GM21528 (cell line): ENCODE results near the gene THADA.
"Not testable (repeated sequence)": the region's sequence is repeated elsewhere in the genome, so short reads cannot be mapped to it uniquely, and the experiment has no call there.

Source experiments
- ATAC-seq: cut with Tn5 transposase; IDR thresholded peaks from one replicate; pipeline ENCODE4 v1.9.1; 2021; ENCODE audit warnings: mild to moderate bottlenecking, moderate library complexity; ENCODE audit not compliant: unreplicated experiment, low FRiP score

The THADA gene

DNA sequence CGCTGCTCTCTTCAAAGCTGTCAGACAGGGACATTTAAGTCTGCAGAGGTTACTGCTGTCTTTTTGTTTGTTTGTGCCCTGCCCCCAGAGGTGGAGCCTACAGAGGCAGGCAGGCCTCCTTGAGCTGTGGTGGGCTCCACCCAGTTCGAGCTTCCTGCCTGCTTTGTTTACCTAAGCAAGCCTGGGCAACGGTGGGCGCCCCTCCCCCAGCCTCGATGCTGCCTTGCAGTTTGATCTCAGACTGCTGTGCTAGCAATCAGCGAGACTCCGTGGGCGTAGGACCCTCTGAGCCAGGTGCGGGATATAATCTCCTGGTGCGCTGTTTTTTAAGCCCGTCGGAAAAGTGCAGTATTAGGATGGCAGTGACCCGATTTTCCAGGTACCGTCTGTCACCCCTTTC lies 47.5 kb downstream of the THADA start:
- not testable (repeated sequence) for ATAC-seq

DNA sequence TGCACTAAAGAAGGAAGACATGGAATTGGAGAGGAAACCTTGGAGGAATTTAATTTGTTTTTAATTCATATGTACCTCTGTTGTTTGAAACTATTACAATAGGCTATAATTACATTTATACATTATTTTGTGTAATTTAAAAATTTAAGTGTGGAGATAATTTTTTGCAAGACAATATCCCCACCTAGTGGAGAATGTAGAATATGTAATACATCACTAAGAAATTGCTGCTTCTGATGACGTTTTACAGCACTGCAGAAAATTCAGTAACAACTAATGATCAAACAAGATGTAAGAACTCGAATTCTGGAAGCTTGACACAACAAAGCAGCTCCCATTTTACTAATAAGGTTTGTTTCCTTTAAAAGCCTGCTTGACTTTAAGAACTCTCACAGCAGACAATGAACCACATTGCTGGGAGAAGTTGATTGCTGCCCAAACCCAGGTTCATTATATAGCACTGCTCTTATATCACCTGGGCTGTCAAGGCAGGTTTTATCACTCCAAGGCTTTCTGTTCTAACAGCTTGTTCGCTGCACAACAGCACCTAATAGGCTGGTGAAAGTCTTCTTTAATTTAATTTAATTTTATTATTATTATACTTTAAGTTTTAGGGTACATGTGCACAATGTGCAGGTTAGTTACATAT lies 53.4 kb downstream of the THADA start:
- no peak for ATAC-seq

DNA sequence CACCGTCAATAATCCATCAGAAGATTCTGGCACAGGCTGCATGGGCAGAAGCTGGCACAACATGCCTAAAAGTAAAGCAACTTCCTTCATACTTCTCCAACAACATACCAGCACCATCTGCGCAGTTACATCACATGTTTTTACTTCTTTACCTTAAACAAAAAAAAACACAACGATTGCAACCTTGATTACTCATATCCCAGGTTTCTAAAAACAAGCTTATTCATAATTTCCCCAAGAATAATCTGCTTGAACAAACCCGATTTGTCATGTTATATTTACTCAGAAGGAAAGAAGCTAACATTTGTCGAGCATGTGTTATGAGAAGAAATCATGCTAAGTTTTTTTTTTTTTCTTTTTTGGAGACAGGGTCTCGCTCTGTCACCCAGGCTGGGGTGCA lies 54.7 kb downstream of the THADA start:
- ATAC-seq = no peak

DNA sequence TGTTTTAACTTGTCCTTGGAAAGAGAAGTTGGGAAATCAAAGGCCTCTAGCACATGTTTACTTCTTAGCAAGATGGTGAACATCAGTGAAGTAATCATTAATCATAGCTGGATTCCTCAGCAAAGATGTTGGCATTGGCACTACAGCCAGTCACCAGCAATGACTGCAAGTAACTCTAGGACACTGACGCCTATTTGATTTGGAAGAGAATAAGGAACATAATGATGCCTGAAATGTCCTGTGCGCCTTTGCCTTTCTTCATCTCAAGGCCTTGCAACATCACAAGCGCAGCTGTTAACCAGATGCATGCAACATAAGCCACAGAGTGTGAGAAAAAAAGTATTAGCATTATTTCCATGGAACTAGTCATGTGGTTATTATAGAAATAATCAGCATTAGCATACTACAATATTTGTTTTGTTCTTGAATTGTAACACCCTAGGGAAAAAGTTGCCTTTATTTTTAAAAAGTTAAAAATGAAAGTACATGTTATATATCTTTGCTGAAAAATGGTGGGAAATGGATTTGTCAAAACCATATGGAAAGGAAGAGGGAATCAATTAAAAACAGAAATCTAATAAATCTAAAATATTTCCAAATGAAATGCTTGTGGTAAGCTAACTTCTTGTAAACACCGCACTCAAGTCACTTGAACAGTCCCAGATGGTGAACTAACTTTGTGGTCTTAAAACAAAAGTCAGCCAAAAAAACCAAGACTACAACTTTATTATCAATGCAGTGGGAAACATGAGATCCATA lies 55.6 kb downstream of the THADA start:
- no peak for ATAC-seq

DNA sequence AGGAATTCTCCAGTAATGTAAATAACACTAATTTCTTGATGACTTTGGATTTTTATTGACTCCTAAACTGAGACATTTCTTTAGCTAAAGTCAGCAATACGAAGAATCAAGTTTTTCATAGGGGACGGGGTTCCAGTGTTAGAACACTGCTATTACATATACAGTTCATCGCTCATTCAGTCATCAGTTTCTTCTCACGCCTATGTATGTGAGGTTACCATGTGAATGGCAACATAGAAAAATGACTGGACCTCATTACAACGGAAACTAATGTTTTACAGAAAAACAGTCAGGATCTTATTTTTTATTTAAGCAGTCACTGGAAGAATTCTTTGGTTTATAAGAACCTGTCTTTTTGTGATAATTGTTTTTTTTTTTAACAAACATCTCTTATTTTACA lies 56.4 kb downstream of the THADA start:
- no peak for ATAC-seq

DNA sequence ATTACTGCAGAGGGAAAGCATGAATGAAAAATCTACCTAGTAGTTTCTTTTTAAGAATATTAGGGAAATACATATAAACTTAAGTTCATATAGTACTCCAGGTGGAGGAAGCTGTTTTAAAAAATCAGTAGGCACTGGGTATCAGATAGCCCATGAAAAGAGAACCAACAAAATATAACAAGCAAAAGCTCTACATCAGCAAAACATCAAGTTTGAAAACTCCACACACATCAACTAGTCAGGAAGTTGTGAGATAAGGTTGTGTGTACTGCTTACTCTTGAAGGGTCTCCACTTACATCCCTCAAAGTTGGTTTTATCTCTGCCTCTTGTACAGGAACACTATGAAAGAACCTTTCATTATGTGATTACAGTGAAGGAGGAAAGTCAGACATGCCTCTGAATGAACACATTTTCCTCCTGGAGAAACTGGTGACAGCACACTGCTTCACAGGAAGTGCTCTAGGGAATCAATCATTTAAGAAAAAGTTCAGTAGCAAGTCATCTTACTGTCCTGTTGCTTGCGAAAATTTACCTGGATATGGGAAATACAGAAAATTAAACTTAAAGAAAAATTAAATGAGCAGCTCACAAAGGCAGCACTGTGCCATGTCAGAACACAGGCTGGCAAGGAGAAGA lies 57.7 kb downstream of the THADA start:
- ATAC-seq = no peak

DNA sequence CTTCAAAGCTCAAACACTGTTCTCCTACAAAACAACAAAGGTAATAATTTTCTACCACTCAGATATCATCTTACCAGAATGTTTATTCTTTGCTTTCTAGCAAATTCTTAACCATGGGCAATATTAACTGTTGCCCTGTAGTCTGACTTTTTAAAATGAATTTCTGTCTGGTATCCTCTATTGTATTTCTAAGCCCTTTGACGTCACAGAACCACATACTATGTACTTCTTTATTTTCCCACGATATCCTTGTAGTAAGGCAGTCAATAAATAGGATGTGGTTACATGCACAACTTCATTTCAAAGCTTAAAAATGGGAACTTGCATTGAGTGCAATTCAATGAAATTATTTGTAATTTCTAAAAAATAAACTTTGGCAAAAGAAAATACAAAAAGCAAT lies 58.7 kb downstream of the THADA start:
- no peak for ATAC-seq

DNA sequence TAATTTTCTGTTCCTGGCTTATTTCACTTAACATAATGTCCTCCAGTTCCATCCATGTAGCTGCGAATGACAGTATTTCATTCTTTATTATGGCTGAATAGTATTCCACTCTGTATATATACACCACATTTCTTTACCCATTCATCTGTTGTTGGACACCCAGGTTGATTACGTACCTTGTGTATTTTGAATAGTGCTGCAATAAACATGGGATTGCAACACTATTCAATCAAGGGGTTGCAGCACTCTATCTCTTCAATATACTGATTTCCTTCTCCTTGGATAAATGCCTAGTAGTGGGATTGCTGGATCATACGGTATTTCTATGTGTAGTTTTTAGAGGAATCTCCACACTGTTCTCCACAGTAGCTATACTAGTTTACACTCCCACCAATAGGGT lies 61.3 kb downstream of the THADA start:
- no peak for ATAC-seq

DNA sequence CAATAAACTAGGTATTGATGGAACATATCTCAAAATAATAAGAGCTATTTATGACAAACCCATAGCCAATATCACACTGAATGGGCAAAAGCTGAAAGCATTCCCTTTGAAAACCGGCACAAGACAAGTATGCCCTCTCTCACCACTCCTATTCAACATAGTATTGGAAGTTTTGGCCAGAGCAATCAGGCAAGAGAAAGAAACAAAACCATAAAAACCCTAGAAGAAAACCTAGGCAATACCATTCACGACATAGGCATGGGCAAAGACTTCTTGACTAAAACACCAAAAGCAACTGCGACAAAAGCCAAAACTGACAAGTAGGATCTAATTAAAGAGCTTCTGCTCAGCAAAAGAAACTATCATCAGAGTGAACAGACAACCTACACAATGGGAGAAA lies 63.3 kb downstream of the THADA start:
- ATAC-seq = not testable (repeated sequence)

DNA sequence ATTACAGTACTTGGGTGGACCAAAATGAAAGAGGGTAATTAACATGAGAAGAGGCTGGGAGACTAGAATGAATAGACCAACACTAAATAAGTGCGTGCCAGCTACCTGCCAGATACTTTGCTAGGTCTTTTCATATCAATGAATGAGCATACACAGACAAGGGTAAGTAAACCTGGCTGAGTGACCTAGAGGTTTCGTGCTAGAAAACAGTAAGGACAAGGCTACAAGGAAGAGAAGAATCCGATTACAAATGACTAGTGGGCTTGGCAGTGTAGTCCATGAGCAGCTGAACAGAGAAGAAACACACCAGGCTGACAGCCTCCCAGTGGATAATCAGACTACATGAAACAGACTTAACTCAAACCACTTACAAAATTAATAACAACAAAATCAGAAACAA lies 64.6 kb downstream of the THADA start:
- ATAC-seq = no peak

DNA sequence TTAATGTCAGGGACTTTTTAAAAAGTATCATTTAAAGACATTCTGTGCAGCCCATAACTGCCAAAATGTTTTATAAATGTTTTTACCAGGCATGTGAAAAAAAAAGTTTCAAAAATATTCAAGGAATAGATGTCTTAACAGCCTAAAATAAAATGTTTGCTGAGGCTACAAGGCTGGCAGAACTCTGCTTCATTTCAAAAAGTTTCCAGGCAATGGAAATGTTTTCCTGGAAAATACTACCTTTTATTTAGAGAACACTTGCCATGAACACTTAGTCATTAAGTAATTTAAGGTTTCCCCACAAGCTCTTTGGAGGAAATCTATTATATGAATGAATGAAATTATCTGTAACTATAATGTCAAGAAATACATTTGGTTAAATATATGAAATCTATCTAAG lies 68.8 kb downstream of the THADA start:
- no peak for ATAC-seq

DNA sequence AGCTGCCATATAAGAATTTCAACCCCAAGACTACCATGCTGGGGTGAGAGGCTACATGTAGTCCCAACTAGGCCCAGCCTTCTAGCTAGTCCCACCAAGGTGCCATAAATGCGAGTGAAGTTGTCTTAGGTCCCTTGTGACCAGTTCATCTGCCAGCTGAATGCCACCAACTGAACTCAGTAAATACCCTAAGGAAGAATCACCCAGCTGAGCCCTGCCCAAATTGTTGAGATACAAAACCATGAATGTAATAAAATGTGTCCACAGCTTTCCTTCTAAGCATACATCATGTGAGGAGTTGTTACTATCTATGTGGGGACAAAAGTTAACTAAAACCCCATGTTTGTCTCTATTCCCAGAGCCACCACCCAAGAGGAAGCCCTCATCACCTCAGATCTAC lies 70.3 kb downstream of the THADA start:
- ATAC-seq = no peak

DNA sequence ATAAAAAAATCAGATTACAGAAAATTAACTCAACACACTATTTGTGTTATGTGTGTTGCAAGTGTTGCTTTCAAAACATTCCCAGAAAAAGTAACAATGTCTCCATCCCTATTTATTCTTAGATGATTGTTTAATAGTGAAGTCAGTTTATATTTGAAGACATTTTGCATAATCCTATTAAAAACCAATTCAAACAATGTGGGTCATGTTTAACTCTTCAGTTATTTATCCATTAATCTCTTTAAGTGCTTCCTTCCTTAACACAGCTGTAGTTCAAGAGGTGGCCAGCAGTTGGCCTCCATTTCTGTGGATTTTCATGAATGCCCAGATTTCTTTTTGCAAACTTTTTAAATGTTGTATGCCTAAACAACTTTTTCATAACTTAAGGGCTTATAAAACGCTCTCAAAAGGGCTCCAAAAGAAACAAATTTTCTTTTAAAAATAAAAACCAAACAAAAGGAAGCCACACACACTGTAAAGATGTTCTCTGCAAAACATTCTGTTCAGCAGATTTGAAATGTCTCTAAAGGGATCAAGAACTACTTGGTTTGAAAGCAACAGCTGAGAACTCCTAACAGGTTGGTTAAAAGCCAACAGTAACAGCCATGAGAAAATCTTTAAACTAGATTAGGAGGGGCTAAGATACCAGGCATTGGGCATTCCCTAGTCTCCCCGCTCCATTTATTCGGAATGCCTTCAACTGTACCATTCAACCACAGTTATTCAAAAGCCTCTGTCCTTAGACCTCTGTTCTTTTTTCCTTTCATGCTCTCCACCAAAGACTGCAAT lies 71.5 kb downstream of the THADA start:
- no peak for ATAC-seq

DNA sequence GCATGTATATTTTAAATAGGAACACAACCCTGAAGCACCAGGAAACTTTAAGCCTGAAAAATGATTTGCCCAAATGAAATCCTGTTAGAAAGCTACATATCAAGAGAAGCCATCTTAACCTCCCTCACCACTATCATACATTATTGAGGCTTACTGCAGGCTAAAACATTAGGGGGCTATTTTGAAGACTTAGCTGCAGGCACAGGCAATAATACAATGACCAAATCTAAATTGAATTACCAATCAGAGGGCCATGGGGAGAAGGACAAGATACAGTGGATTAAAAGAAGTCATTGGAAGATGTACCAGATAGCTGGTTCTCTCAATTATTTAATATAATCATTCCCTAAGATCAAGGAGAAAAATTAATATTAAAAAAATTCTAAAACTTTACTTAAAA lies 73.7 kb downstream of the THADA start:
- no peak for ATAC-seq

DNA sequence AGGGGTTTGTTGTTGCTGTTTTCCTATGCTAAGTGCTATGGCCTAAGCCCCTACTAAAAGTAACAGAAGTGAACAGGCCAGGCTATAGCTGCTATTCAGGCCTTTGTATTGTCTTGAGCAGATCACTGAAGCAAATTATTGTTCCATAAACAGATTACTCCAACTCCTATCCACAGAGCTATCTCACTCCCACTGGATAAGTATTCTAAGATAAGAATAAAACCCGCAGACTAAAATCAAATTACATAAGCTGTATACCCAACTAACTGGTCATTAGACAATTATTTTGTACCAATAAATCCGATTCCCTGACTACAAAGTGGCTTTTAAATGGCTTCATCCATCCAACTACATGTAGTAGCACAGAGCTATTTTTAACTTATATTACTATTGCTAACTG lies 74.3 kb downstream of the THADA start:
- no peak for ATAC-seq

DNA sequence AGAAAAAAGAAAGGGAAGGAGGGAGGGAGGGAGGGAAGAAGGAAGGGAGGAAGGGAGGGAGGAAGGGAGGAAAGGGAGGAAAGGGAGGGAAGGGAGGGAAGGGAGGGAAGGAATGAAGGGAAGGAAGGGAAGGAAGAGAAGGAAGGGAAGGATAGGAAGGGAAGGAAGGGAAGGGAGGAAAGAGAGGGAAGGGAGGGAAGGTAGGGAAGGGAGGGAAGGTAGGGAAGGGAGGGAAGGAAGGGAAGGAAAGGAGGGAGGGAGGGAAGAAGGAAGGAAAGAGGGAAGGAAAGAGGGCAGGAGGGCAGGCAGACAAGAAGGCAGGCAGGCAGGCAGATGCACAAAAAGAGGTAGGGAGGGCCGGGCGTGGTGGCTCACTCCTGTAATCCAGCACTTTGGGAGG lies 74.9 kb downstream of the THADA start:
- no peak for ATAC-seq

DNA sequence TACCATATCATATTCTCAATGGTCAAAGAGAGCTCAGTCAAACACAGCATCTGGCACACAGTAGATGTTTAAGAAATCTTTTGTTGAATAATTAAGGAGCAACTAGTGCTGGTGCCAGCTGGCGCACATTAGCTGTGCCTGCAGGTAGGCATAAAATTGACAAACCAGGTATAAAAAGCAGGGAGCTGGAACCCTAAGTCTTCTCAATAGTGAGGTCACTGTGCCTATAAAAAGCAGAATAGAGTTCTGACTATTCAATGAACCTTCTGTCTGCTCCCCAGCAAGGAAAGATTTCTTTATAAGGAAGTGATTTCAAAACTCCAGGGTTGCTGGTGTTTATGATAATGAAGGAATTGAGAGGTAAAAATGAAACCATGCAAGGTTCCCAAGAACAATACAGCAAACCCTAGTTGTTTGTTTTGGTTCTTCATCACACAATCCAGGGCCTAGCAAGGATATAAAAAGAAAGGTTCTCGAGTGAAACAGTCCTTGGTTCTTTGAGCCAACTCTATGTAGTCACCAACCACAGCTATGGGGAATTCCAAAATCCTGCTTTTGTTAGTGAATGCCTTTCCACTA lies 76.1 kb downstream of the THADA start:
- ATAC-seq = no peak

DNA sequence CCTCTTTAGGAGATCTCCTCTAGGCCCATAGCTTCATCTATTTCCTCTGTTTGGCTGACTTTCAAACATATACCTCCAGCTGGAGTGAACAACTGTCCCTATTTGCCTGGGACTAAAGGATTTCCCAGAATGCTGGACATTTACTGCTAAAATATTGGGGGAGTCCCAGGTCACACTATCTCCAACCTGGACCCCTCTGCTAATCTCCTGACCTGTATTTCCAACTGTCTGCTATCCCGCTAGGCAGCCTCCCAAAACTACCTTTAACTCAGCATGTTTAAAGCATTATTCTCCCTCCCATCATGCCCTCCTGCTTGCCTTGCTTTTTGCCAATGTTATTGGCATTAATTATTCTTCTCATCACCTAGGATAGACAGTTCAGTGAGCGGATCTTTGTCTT lies 77.1 kb downstream of the THADA start:
- no peak for ATAC-seq

DNA sequence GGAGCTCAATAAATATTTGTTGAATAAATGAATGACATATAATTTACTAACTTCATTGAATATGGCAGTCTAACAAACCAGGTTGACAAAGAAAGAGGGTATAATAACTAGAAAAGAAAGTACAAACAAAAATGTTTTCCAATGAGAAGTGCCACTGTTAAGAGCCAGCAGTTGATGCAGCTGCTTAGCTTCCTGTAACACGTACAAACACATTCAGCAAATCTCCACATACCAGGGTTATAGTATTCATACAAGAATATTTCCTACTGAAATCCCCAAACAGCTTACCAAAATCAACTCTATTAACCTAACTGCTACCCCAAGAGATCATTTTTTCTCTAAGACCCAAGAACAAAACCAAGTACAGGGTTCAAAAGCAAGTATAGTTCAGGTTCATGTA lies 77.7 kb downstream of the THADA start:
- ATAC-seq = no peak

DNA sequence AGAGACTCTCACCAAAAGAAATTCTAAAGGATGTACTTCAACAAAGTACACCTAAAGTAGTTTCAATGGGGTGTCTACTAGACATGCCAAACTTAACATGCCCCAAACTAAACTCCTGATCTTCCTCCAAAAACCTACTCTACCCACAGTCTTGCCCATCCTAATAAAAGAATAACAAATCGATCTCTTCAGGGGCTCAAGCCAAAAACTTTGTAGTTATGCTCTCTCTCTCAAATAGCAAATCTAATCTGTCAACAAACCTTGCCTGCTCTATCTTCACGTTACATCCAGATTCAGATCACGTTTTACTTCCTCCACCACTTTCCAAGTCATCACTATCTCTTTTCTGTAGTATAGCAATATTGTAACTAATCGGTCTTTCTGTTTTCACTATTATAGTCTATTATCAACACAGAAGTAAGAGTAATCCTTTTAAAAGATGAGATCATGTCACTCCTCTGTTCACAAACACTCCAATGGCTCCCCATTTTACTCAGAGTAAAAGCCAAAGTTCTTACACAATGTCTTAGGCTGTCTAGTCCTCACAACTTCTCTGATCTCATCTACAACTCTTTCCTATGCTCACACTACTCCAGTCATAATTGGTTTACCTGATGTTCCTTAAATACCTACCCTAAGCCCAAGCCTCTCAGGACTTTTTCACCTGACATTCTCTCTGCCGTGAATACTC lies 79.9 kb downstream of the THADA start:
- no peak for ATAC-seq
